ENCODE results near the gene LYL1.
"Not testable (repeated sequence)": the region's sequence is repeated elsewhere in the genome, so short reads cannot be mapped to it uniquely, and the experiment has no call there.

Gene LYL1

DNA sequence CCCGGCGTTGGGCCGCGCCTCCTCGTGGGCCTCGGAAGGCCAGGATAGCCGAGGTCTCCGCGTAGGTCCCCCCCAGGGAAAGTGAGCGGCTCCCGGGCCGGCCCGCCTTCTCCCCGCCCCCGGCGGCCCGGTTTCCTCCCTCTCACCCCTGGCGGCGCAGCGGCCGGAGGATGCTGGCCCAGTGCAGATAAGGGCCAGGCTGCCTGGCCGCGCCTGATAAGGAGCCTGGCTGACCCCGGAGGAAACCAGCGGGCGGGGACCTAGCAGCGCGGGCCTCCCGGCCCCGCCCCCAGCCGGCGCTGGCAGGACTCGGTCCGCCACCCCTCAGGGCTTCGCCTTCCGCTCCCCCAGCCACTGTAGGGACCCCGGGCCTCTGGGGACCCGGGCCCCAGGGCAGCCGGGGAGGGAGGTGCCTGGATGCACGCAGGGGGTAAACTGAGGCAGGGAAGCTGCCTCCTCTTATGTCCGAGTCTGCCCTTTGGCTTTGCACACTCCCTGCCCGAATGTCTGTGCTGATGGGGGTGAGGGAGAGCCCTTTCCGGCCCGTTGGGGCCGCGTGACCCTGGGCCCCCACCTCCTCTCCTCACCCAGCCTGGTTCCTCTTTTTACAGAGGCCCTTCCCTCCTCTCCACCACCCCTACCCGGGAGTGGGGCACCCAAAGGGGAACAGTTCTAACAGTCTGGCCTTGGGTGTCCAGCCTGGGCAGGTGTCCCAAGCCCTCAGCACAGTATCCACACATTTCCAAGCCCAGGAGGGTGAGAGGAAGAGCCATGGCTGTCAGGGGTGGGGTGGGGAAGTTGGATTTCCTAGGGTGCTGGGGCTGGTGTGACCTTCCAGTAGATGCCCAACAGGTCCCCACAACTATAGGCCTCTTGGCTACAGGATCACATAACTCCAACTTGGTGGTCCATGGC is at the start of gene LYL1:
Gene LYL1 (minus strand): TSS at position 193 of the 915 bp plus-strand sequence. CDS start 1,687 bp downstream, outside the sequence.
- no peak for DNase-seq (ENCODE audit: low read depth in 2 of 2)

DNA sequence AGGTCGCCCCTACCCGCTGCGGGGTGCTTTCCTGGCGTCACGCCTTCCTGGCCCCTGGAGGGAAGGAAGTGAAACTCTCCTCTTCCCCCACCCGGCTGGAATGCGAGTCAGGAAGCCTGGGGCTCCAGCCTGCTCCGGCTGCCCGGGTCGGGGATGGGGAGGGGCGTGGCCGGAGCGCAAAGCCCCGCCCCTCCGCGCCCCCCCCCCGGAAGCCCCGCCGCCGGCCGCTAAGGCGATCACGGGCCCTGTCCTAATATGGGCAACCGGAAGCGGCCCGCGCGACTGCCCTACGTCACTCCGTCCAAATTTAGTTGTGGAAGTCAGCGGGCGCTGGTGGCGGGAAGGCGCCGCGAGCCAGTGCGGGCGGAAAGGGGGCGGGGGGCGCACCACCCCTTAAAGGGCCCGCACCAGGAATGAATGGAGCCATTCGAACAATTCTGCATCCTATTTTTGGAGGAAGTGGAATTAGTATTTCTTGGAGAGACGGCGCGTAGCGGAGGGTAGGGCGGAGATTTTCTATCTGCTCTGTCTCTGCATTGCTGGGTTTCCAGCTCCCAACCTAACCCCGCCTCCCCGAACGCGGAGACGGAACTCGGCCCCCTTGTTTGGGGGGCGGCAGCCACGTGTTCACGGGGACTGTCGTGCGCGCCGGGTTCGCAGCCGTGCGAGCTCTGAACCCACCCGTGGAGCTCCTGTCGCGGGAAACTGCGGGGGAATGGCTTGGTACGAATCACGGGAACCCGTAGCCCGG is 49.1 kb upstream of the LYL1 start:
- peak; percentile 91 to 95 for DNase-seq (ENCODE audit: low read depth in 2 of 2)

DNA sequence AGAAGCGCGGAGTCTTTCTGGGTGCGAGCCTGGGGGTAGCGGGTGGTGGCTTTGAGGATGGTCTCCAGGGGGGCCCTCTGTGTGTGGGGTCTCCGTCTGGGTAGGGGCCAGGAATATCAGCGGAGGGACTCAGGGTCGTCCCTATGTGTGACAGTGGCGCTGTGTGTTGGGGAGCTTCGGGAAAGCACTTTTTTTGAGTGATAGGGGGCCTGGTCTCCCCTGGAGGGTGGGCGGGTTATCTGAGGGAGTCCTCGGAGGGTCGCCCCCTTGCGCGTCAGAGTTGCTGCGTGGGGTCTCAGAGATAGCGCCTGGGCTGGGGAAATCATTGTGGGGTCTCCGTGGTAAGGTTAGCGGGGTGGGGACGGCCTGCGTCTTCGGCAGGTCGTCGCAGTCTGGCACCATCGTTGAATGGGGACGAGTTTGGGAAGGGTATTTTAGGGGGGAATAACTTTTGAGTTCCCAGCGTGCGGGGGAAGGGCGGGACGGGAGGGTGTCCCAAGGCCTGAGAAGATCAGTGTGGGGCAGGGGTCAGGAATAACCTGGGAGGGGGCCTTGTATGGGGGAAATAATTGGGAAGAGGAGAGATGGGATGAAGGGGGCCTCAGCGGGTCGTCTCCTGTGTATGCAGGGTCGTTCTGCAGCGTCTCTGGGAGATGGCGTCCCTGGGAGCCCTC is 48.4 kb upstream of the LYL1 start:
- DNase-seq (ENCODE audit: low read depth in 2 of 2), result no peak

DNA sequence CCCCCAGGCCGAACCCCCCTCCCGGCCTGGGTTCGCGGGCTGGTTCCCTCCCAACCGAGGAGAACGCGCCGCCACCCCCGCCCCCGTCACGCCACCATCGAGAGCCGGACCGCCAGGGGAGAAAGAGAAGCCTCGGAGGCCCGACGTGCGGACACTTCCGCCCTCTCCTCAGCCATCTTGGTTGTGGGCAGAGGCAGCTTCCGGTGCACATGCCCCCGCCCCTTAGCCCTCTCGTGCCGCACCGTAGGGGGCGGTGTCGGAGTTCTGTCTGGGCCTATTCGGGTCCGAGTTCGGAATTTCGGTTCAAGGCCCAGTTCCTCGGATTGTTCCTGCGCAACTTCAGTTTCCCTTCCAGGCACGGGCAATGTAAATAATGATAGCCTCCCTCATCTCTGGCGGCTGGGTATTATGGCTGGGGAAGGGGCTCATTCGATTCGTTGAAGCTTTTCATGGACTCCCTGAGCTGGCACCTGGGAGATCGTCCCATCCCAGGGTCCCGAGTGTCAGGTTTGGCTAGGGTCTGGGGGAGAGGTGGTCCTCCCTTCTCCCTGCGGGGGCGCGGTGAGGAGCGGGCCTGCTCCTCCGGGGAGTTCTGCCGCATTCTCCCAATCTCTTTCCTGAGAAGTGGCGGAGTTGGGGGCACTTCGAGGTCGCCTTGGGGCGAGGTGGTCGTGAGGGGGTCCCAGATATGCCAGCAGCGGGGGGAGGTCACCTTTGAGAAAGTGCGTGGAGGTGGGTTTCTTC is 47.7 kb upstream of the LYL1 start, which contains the start of the genes IER2 and STX10:
Gene IER2 (plus strand): TSS at position 225 of the 744 bp plus-strand sequence. CDS start 2,776 bp downstream, outside the sequence.
Gene STX10 (minus strand): TSS at position 189 of the 744 bp plus-strand sequence. CDS start 202 bp downstream, outside the sequence.
- DNase-seq (ENCODE audit: low read depth in 2 of 2), result peak; percentile 80 to 88

DNA sequence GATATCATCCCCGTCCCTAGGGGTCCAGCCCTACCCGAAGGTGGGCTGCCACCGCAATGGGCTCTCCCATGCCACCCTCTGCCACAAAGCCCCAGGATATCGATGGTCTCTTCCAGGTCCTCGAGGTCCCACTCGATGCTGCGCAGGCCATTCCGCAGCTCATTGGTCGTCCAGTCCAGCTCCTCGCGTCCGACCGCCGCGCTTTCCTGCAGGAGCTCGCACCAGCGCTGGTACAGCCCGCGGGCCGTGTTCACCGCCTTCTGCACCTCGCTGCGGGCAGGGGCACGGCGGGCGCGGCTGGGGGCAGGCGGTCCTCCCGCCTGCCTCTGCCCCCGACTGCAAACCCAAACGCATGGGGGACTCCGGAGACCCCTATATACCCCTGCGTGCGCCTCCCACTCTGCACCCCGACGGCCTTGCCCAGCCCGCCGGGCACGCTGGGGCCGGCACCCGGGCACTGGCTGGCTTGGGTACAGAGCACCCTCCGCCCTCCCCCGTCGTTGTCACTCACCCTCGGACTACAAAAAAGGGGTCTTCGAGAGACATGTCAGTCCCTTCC is 47.0 kb upstream of the LYL1 start:
- DNase-seq (ENCODE audit: low read depth in 2 of 2), result no peak

DNA sequence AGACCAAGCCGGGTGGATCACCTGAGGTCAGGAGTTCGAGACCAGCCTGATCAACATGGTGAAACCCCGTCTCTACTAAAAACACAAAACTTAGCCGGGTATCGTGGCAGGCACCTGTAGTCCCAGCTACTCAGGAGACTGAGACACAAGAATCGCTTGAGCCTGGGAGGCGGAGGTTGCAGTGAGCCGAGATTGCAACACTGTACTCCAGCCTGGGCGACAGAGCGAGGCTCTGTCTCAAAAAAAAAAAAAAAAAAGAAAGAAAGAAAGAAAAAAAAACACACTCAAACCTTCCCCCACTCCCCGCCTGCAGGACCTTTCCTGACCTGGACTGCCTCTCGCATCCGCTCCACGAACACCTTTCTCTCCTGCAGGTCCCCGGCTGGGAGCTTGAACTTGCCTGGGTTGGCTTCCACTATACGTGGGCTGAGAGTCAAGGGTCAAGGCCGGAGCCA is 46.5 kb upstream of the LYL1 start:
- DNase-seq (ENCODE audit: low read depth in 2 of 2), result not testable (repeated sequence)

DNA sequence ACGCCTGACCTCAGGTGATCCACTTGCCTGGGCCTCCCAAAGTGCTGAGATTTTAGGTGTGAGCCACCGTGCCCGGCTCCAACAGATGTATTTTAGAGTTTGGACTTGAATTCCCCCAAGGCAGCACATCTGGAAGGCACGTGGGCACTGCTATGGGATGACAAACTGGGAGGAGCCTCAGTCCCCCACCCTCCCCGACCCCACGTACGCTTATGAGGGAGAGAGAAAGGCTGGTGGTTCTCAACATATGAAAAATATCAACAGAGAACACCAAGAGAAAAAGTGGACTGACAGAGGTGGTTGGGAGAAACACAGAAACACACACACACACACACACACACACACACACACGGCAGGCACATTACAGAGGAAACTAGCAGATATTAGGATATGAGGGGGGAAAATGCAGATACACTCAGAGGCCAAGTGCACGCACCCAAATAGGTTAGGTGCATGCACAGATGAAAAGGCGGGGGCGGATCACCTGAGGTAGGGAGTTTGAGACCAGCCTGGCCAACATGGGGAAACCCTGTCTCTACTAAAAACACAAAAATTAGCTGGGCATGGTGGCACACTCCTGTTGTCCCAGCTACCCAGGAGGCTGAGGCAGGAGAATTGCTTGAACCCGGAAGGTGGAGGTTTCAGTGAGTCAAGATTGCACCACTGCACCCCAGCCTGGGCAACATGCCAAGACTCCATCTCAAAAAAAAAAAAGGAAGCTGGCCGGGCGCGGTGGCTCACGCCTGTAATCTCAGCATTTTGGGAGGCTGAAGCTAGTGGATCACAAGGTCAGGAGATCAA is 44.3 kb upstream of the LYL1 start:
- DNase-seq (ENCODE audit: low read depth in 2 of 2), result no peak

DNA sequence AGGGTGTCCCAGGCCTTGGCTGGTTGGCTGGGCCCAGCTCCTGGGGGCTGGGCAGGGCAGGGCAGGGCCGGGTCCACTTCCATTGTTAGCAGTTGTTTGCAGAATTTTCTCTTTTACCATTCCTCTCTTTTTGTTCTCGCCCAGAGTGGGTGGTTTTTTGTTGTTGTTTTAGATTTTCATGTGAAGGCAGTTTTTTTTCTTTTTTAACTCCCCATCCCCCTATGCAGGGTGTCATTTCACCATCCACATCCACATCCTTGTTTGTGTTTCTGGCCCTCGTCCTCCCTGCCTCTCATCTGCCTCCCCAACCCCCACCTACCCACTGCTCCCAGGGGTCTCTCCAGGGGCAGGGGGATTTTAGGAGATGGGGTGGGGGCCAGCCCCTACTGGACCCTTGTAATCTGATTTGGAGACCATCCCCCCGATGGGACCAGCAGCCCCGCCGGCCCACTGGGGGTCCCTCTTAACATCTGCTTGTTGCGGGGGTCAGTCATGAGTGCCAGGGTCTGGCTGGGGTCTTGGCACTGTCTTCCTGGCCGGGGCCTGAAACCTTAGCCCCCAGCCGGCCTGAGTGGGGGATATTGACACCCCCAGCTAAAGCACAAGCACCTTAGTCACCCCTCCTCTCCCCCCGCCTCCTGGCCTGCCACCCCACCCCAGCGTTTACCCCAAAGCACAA is 37.1 kb upstream of the LYL1 start:
- no peak for DNase-seq (ENCODE audit: low read depth in 2 of 2)

DNA sequence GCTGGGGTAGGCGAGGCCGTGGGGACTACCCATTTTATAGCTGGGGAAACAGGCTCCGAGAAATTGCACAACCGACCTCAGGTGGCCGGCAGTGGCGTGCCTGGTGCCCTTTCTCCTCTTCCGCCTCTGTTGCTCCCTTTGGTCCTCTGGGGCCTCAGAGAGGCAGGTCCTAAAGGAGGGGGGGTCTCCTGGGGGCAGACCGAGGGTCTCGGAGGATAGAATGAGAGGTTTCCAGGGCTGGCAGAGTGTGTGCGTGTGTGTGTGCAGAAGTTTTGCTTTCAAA is 36.2 kb upstream of the LYL1 start:
- DNase-seq (ENCODE audit: low read depth in 2 of 2), result no peak

DNA sequence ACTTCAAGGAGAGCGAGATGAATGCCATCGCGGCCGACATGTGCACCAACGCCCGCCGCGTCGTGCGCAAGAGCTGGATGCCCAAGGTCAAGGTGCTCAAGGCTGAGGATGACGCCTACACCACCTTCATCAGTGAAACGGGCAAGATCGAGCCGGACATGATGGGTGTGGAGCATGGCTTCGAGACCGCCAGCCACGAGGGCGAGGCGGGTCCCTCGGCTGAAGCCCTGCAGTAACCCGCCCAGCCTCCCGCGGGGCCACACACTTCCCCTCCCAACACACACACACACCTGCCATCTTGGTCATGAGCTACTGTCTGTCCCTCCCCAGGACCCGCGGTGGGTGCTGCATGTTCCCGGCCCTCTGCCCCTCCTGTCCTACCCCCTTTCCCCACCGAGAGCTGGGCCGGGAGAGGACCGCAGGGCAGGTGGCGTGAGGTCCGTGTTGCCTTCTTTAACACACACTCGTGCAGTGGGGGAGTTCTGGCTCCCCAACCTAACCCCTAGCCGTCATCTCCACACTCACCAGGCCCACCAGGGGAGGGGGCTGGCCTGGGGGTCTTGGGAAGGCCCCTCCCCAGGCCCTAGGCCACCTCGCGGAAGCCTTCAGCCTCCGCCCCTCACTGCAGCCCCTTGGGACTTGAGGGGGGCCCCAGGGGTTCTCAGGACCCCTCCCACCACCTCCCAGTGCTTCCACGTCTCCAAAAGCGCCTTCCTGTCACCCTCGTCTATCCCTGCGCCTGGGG is 35.7 kb upstream of the LYL1 start:
- no peak for DNase-seq (ENCODE audit: low read depth in 2 of 2)

DNA sequence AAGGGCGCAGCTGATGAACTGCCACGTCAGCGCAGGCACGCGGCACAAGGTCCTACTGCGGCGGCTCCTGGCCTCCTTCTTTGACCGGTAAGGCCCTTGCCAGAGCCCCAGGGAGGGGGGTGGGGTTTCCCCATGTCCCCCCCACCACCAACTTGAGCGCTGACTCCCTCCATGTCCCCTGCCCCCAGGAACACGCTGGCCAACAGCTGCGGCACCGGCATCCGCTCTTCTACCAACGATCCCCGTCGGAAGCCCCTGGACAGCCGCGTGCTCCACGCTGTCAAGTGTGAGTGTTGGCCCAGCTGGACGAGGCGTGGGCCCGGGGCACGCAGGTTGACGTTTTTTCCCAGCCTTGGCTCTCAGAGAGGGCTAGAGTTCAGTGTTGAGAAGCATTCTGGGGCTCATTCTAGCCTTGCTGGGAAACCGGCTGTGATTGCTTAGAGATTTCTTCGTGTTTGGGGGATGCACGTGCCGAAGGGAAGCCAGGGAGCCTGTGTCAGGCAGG is 34.7 kb upstream of the LYL1 start:
- no peak for DNase-seq (ENCODE audit: low read depth in 2 of 2)

DNA sequence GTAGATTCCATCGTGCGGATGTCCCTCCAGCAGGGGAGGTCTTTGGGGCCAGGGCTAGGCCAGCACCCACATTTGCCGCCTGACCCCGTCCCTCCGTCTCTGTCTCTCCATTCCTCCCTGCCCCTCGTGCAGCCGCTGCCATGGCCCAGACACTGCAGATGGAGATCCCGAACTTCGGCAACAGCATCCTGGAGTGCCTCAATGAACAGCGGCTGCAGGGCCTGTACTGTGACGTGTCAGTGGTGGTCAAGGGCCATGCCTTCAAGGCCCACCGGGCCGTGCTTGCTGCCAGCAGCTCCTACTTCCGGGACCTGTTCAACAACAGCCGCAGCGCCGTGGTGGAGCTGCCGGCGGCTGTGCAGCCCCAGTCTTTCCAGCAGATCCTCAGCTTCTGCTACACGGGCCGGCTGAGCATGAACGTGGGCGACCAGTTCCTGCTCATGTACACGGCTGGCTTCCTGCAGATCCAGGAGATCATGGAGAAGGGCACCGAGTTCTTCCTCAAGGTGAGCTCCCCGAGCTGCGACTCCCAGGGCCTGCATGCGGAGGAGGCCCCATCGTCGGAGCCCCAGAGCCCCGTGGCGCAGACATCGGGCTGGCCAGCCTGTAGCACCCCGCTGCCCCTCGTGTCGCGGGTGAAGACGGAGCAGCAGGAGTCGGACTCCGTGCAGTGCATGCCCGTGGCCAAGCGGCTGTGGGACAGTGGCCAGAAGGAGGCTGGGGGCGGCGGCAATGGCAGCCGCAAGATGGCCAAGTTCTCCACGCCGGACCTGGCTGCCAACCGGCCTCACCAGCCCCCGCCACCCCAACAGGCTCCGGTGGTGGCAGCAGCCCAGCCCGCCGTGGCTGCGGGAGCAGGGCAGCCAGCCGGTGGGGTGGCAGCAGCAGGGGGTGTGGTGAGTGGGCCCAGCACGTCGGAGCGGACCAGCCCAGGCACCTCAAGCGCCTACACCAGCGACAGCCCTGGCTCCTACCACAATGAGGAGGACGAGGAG is 32.7 kb upstream of the LYL1 start:
- no peak for DNase-seq (ENCODE audit: low read depth in 2 of 2)

DNA sequence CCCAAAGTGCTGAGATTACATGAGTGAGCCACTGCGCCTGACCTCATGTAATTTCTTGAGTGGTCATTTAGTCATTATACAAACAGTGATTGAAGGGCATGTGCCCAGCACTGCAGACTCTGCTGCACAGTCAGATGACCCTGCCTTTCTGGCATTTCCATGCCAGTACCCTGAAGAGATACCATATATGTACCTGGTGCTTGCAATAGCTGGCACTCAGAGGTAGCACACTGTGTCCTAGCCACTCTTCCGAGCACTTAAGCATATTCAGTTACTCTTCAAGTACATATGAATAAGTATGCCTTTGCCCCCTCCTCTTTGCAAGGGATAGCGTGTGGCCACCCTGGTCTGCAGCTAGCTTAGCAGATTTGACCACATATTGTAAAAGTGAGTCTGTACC is 32.0 kb upstream of the LYL1 start:
- DNase-seq (ENCODE audit: low read depth in 2 of 2), result no peak

DNA sequence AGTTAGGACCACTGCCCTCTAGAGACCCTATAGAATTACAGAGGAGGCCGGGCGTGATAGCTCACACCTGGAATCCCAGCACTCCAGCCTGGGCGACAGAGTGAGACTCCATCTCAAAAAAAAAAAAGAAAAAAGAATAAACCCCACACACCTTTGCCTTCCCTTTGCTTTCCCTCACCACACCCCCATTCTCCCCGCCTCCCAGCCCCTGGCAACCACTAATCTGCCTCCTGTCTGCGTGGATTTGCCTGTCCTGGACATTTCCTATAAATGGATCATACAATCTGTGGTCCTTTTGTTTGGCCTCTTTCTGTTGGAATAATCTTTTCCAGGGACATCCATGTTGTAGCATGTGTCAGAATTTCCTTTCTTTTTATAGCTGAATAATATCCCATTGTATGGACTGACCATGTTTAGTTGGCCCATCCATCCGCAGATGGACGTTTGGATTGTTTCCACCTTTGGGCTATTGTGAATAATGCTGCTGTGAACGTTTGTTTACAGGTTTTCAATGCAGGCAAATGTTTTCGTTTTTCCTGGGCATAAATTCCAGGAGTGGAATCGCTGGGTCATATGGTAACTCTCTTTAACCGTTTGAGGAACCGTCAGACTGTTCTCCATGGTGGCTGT is 30.7 kb upstream of the LYL1 start:
- DNase-seq (ENCODE audit: low read depth in 2 of 2), result no peak

DNA sequence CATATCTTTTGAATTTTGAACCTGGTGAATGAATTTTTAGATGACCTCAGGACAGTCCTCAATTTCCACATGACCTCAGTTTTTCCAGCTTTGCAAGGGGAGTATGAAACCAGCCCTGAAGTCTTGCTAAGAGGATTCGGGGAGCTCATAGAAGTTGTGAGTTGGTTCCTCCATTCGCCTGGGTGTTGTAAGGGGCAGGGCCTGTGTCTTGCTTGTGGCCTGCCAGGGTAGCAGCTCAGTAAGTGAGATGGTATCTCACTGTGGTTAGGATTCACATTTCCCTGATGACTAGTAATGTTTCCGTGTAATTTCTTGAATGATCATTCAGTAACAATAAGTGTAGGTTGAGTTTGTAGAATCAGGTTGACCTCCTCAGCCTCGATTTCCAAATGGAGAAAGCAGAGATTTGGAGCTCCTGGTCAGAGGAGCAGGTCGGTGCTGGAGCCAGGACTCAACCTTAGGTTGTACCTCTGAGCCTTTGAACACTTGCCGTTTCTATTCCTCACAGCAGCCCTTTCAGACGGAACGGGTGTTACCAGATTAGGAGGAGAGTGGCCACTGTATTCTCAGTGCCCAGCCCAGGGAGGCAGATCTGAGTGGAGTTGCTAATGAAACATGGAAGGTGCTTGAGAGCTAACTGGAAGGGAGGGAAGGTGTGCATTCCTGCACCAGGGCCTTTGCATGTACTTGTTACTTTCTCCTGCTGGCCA is 30.0 kb upstream of the LYL1 start:
- peak in 1 of 2 donors; percentile 63 for DNase-seq (ENCODE audit: low read depth in 2 of 2)

DNA sequence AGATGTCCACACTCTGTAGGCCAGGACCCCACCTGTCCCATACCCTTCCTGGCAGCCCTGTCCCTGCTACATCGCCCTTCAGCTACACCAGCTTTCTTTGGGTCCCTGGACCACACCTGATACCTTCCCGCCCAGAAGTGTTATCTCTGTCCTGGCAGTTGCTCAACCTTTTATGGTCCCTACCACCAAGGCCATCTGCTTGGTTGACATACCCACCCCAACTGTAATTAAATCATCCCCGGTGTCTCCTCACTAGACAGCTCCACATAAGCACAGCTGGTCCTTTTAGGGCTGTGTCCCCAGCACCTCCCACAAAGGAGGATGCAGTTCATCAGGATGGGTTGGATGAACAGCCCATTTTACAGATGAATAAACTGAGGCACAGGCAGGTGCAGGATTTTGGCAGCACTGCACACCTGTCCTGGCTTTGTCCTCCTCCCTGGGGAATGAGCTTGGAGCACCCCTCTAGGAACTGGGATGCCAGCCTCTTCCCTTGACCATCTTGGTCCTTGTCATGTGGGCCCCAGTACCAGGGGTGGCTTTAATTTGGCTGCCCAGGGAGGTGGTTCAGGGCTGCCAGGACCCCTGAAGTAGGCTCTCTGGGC is 28.3 kb upstream of the LYL1 start:
- no peak for DNase-seq (ENCODE audit: low read depth in 2 of 2)

Data from activated CD8-positive, alpha-beta memory T cell treated with anti-CD3 and anti-CD28 coated beads for 4 hours (primary cell).